Measurements from ENCODE around the gene NAA30. TPM values are rescaled to one million over a fixed set of nuclear protein-coding genes. Genes with fewer than 3 reads are reported as not detected.

NAA30 gene
- total RNA-seq, 1 experiment from 2014 or later: 14.0 TPM

DNA sequence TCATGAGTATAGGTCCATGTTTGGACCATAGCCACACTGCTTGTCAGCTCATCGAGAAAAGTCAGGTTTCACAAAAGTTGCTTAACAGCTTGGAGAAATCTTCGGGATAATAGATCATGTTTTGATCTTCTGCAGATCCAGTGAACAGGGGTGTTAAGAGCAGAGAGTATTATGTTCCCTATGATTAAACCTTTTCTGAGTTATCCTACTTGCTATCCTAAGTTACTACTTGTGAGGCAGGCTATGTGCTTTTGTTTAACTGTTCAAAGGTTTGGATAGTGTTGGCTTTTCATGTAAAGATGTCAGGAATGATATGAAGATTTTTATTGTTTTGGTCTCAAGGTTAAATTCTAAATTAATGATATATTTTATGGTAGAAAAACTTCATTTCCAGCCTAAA, 11.1 kb downstream of the NAA30 start:
- DNase-seq (ENCODE audit: low read depth, low spot score) (no peak), ATAC-seq (no peak)
- H2AFZ ChIP-seq (ENCODE audit: low read depth, low read length, poor library complexity, severe bottlenecking): no peak overlapping the region
- RAD21 ChIA-PET (ENCODE audit: low non-redundant PET in 1 of 2, low total read pairs in 2 of 2, uncharacterized antibody in 2 of 2, unreplicated experiment in 2 of 2): no interaction called here
- H3K9ac ChIP-seq (ENCODE audit: low read length): no peak overlapping the region
- H3K4me3 ChIP-seq (replicated peaks in 1 of 2; ENCODE audit: low read depth in 1 of 2, low read length in 2 of 2): no peak overlapping the region
- H3K9me3 ChIP-seq (ENCODE audit: control insufficient read depth in 1 of 2, insufficient read depth in 1 of 2, low read depth in 1 of 2, low read length in 2 of 2): no peaks in the 10 kb centered on the region
- intact Hi-C loops (cut with micrococcal nuclease): no loop called here
- no peak overlapping the region for H3K27ac ChIP-seq (ENCODE audit: low read depth, low read length)
- no peaks in the 10 kb centered on the region; the same call in 1 of the 2 replicates for H4K20me1 ChIP-seq (ENCODE audit: insufficient read depth)
- peaks cover 37% of the 10 kb centered on the region for H3K79me2 ChIP-seq (ENCODE audit: insufficient read depth, low read length)
- peaks cover 6 to 10% of the 10 kb centered on the region in 2 experiments; a peak in 2 of 4 replicates for H3K36me3 ChIP-seq (ENCODE audit: control insufficient read depth in 1 of 2, insufficient read depth in 2 of 2, low read length in 2 of 2)
- CTCF ChIA-PET: no interaction called here
- no TSS peak for BruUV-seq (replicated peaks)
- H3K4me1 ChIP-seq (ENCODE audit: control insufficient read depth in 1 of 2, insufficient read depth in 2 of 2, low read length in 2 of 2): no peaks in the 10 kb centered on the region
- POLR2A ChIA-PET: no interaction called here
- no peaks in the 10 kb centered on the region for H3K27me3 ChIP-seq (ENCODE audit: insufficient read depth, low read length)
- no peaks in the 10 kb centered on the region for H3K9me2 ChIP-seq (ENCODE audit: insufficient read depth)
- H3K4me2 ChIP-seq (ENCODE audit: low read length): no peak overlapping the region
- no peak for TF ChIP-seq RAD21 (IDR thresholded peaks at IDR 0.05; ENCODE audit: low read depth)
- TF ChIP-seq, protein P1, sequence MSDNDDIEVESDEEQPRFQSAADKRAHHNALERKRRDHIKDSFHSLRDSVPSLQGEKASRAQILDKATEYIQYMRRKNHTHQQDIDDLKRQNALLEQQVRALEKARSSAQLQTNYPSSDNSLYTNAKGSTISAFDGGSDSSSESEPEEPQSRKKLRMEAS (IDR thresholded peaks at IDR 0.05): no peak
- no peak for TF ChIP-seq ELF1 (IDR thresholded peaks at IDR 0.05; ENCODE audit: borderline replicate concordance, low read depth)
- TF ChIP-seq, protein P2, sequence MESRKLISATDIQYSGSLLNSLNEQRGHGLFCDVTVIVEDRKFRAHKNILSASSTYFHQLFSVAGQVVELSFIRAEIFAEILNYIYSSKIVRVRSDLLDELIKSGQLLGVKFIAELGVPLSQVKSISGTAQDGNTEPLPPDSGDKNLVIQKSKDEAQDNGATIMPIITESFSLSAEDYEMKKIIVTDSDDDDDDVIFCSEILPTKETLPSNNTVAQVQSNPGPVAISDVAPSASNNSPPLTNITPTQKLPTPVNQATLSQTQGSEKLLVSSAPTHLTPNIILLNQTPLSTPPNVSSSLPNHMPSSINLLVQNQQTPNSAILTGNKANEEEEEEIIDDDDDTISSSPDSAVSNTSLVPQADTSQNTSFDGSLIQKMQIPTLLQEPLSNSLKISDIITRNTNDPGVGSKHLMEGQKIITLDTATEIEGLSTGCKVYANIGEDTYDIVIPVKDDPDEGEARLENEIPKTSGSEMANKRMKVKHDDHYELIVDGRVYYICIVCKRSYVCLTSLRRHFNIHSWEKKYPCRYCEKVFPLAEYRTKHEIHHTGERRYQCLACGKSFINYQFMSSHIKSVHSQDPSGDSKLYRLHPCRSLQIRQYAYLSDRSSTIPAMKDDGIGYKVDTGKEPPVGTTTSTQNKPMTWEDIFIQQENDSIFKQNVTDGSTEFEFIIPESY (IDR thresholded peaks at IDR 0.05; ENCODE audit: extremely low read depth, insufficient replicate concordance, low read length): no peak
- TF ChIP-seq CEBPB (IDR thresholded peaks at IDR 0.05; ENCODE audit: low read depth): no peak
- TF ChIP-seq POLR2AphosphoS5 (IDR thresholded peaks at IDR 0.05; ENCODE audit: low read depth, low read length): no peak
- TF ChIP-seq, protein P3, sequence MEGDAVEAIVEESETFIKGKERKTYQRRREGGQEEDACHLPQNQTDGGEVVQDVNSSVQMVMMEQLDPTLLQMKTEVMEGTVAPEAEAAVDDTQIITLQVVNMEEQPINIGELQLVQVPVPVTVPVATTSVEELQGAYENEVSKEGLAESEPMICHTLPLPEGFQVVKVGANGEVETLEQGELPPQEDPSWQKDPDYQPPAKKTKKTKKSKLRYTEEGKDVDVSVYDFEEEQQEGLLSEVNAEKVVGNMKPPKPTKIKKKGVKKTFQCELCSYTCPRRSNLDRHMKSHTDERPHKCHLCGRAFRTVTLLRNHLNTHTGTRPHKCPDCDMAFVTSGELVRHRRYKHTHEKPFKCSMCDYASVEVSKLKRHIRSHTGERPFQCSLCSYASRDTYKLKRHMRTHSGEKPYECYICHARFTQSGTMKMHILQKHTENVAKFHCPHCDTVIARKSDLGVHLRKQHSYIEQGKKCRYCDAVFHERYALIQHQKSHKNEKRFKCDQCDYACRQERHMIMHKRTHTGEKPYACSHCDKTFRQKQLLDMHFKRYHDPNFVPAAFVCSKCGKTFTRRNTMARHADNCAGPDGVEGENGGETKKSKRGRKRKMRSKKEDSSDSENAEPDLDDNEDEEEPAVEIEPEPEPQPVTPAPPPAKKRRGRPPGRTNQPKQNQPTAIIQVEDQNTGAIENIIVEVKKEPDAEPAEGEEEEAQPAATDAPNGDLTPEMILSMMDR (IDR thresholded peaks at IDR 0.05 in 2 of 3, conservative IDR thresholded peaks at IDR 0.05 in 1 of 3; ENCODE audit: borderline replicate concordance in 1 of 3, insufficient read depth in 1 of 3, low read depth in 2 of 3, low read length in 2 of 3): no peak
- TF ChIP-seq CBX3 (IDR thresholded peaks at IDR 0.05; ENCODE audit: low read depth): no peak
- TF ChIP-seq FOSL1 (IDR thresholded peaks at IDR 0.05; ENCODE audit: low read depth): no peak
- no peak for TF ChIP-seq YY1 (IDR thresholded peaks at IDR 0.05; ENCODE audit: extremely low read depth, insufficient replicate concordance, low read depth, low read length)
- no peak for TF ChIP-seq SP1 (IDR thresholded peaks at IDR 0.05; ENCODE audit: low read depth)
- no peak for TF ChIP-seq EGR1 (IDR thresholded peaks at IDR 0.05; ENCODE audit: low read depth)
- no peak for TF ChIP-seq TCF7L2 (IDR thresholded peaks at IDR 0.05; ENCODE audit: borderline replicate concordance, extremely low read depth, insufficient read depth, insufficient read length)
- TF ChIP-seq ZFX (IDR thresholded peaks at IDR 0.05): no peak
- TF ChIP-seq, protein P4, sequence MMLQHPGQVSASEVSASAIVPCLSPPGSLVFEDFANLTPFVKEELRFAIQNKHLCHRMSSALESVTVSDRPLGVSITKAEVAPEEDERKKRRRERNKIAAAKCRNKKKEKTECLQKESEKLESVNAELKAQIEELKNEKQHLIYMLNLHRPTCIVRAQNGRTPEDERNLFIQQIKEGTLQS (IDR thresholded peaks at IDR 0.05): no peak
- no peak for TF ChIP-seq ZNF274 (IDR thresholded peaks at IDR 0.05; ENCODE audit: low read depth, low read length)
